ENCODE measurements around the gene PTPRG.

PTPRG gene

DNA sequence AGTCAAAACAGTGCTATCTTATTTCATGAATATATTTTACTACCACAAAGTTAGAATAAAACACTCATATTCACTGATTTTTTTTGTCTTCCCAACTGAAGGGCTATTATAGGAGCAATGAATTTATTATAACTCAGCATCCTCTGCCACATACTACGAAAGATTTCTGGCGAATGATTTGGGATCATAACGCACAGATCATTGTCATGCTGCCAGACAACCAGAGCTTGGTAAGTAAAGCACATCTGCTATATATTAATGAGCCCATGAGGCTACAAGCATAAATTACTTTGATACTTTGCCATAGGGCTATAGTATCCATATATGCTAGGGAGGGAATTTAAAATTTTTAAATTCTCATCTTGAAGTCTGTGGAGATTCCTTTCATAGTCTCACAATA is 716.1 kb downstream of the PTPRG start:
- H3K4me3 ChIP-seq (IDR thresholded peaks at IDR 0.05; ENCODE audit: insufficient read depth, low read depth, low read length) = no peak overlapping the region
- no peaks in the 10 kb centered on the region for H3K4me1 ChIP-seq (ENCODE audit: low read depth, poor library complexity, severe bottlenecking)
- TF ChIP-seq, protein P1, sequence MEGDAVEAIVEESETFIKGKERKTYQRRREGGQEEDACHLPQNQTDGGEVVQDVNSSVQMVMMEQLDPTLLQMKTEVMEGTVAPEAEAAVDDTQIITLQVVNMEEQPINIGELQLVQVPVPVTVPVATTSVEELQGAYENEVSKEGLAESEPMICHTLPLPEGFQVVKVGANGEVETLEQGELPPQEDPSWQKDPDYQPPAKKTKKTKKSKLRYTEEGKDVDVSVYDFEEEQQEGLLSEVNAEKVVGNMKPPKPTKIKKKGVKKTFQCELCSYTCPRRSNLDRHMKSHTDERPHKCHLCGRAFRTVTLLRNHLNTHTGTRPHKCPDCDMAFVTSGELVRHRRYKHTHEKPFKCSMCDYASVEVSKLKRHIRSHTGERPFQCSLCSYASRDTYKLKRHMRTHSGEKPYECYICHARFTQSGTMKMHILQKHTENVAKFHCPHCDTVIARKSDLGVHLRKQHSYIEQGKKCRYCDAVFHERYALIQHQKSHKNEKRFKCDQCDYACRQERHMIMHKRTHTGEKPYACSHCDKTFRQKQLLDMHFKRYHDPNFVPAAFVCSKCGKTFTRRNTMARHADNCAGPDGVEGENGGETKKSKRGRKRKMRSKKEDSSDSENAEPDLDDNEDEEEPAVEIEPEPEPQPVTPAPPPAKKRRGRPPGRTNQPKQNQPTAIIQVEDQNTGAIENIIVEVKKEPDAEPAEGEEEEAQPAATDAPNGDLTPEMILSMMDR (conservative IDR thresholded peaks at IDR 0.05; ENCODE audit: low read depth, low read length) = no peak
- no peak overlapping the region for H3K27ac ChIP-seq
- no peaks in the 10 kb centered on the region for H3K36me3 ChIP-seq (ENCODE audit: insufficient read depth)
- H2AFZ ChIP-seq (ENCODE audit: low read depth) = no peak overlapping the region
- no peak overlapping the region for H3K9ac ChIP-seq
- no peak overlapping the region for H3K4me2 ChIP-seq
- no peaks in the 10 kb centered on the region for H3K79me2 ChIP-seq (ENCODE audit: insufficient read depth, low read depth)
- no peaks in the 10 kb centered on the region for H3K27me3 ChIP-seq (ENCODE audit: insufficient read depth, low read depth)
- no peaks in the 10 kb centered on the region for H4K20me1 ChIP-seq (ENCODE audit: insufficient read depth)

DNA sequence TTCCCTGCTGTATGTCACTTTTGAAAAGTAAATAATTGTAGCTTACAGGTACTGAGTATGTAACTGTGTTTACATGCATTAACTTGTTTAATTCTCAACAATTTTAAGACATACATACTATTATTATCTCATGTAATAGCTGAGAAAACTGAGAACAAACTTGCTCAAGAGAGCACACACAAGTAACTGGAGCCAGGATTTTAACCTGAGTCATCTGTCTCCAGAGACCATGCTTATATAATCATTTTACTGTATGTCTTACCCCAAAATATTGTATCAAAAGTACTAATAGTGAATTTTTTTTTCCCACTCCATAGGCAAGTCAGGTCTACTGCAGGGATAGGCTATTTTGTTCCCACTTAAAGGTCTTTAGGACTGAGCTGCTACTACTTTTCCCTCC is 716.6 kb downstream of the PTPRG start:
- H3K27me3 ChIP-seq (ENCODE audit: insufficient read depth, low read depth) = no peaks in the 10 kb centered on the region
- no peak overlapping the region for H3K27ac ChIP-seq
- H3K9ac ChIP-seq = no peak overlapping the region
- no peak overlapping the region for H3K4me3 ChIP-seq (IDR thresholded peaks at IDR 0.05; ENCODE audit: insufficient read depth, low read depth, low read length)
- H3K79me2 ChIP-seq (ENCODE audit: insufficient read depth, low read depth) = no peaks in the 10 kb centered on the region
- H4K20me1 ChIP-seq (ENCODE audit: insufficient read depth) = no peaks in the 10 kb centered on the region
- no peak overlapping the region for H3K4me2 ChIP-seq
- H2AFZ ChIP-seq (ENCODE audit: low read depth) = no peak overlapping the region
- H3K36me3 ChIP-seq (ENCODE audit: insufficient read depth) = no peaks in the 10 kb centered on the region
- no peaks in the 10 kb centered on the region for H3K4me1 ChIP-seq (ENCODE audit: low read depth, poor library complexity, severe bottlenecking)
- TF ChIP-seq, protein P1 (conservative IDR thresholded peaks at IDR 0.05; ENCODE audit: low read depth, low read length) = no peak

DNA sequence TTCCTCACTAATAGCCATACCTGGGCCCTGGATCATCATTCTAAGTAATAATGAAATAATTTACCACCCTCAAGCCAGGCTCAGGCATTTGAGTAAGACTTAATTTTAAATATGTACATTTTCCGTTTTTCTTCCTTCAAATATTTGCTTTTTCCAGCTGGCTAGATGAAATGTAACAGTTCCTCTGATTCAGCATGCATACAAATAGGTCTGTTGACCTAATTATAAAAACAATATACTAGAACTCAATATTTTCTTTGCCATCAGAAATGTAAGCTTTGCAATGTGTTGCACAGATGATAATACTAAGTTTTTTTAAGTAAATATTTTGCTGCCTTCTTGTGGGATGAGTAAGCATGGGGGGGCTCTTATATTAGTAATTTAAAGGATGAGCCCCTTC is 720.4 kb downstream of the PTPRG start:
- no peaks in the 10 kb centered on the region for H4K20me1 ChIP-seq (ENCODE audit: insufficient read depth)
- no peaks in the 10 kb centered on the region for H3K79me2 ChIP-seq (ENCODE audit: insufficient read depth, low read depth)
- TF ChIP-seq, protein P1 (conservative IDR thresholded peaks at IDR 0.05; ENCODE audit: low read depth, low read length) = no peak
- H3K4me3 ChIP-seq (IDR thresholded peaks at IDR 0.05; ENCODE audit: insufficient read depth, low read depth, low read length) = no peak overlapping the region
- H3K9ac ChIP-seq = no peak overlapping the region
- H3K4me1 ChIP-seq (ENCODE audit: low read depth, poor library complexity, severe bottlenecking) = no peaks in the 10 kb centered on the region
- H3K4me2 ChIP-seq = no peak overlapping the region
- no peak overlapping the region for H3K27ac ChIP-seq
- H3K36me3 ChIP-seq (ENCODE audit: insufficient read depth) = no peaks in the 10 kb centered on the region
- H2AFZ ChIP-seq (ENCODE audit: low read depth) = no peak overlapping the region
- H3K27me3 ChIP-seq (ENCODE audit: insufficient read depth, low read depth) = no peaks in the 10 kb centered on the region

DNA sequence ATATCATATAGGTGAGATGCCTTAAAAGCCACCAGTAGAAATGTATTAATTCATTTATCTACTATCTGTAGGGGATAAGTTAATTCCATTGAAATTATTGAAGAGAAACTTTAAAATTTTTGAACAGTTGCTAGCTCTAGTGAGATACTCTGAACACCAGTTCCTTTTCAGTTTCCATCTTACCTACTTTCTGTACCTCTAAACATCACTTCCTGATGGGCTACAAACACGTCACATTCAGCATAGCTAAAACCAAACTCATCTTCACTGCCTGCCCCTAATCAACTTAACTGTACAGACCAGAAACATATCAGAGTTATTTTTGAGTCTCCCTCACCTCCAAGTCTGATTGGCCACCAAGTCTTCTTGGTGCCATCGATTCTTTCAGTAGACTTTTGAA is 723.1 kb downstream of the PTPRG start:
- H3K27me3 ChIP-seq (ENCODE audit: insufficient read depth, low read depth) = no peaks in the 10 kb centered on the region

More for the DNA sequence above, 723.1 kb downstream of the PTPRG start:
- Histone ChIP-seq H3K36me3 (ENCODE audit: insufficient read depth) (no peaks in the 10 kb centered on the region), H3K79me2 (ENCODE audit: insufficient read depth, low read depth) (no peaks in the 10 kb centered on the region), H3K4me1 (ENCODE audit: low read depth, poor library complexity, severe bottlenecking) (no peaks in the 10 kb centered on the region), H3K4me3 (IDR thresholded peaks at IDR 0.05; ENCODE audit: insufficient read depth, low read depth, low read length) (no peak overlapping the region), H3K4me2 (no peak overlapping the region), H3K9ac (no peak overlapping the region), H2AFZ (ENCODE audit: low read depth) (no peak overlapping the region), H4K20me1 (ENCODE audit: insufficient read depth) (no peaks in the 10 kb centered on the region), H3K27ac (no peak overlapping the region)
- TF ChIP-seq, protein P1 (conservative IDR thresholded peaks at IDR 0.05; ENCODE audit: low read depth, low read length) = no peak
